ENCODE data around the gene NLRP9. TPM values are rescaled to one million over a fixed set of nuclear protein-coding genes. Genes with fewer than 3 reads are reported as not detected.
A peak's percentile ranks its signal among the peaks of the same experiment; 100 is the strongest.

The NLRP9 gene
- total and polyA plus RNA-seq, 3 donors from 2014 or later, result 0.11 to 0.68 (median 0.39) TPM

DNA sequence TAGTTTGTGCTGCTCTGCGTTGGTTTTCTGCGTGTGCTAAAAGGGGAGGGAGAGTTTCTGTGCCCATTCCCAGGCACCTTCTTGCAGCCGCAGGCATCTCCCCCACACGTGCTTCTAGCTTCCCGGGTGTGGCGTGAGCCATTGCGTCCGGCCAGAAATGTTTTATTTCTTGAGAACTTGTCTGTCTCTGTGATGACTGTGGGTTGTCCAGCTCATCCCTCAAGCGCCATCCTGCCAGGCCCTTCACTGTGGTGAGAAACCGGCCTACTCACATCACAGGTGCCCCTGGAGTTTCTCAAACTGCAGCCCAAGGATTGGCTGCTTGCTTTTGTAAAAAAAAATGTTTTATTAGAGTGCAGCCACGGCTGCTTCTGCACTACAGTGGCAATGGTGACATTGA is 39.0 kb downstream of the NLRP9 start:
- Histone ChIP-seq H3K27me3 (no peaks in the 10 kb centered on the region), H3K36me3 (ENCODE audit: low read depth, missing control alignments) (no peaks in the 10 kb centered on the region), H3K9me3 (no peaks in the 10 kb centered on the region), H3K4me3 (no peak overlapping the region), H3K4me1 (peaks cover 27% of the 10 kb centered on the region), H3K27ac (no peak overlapping the region)
- TF ChIP-seq, protein P1, sequence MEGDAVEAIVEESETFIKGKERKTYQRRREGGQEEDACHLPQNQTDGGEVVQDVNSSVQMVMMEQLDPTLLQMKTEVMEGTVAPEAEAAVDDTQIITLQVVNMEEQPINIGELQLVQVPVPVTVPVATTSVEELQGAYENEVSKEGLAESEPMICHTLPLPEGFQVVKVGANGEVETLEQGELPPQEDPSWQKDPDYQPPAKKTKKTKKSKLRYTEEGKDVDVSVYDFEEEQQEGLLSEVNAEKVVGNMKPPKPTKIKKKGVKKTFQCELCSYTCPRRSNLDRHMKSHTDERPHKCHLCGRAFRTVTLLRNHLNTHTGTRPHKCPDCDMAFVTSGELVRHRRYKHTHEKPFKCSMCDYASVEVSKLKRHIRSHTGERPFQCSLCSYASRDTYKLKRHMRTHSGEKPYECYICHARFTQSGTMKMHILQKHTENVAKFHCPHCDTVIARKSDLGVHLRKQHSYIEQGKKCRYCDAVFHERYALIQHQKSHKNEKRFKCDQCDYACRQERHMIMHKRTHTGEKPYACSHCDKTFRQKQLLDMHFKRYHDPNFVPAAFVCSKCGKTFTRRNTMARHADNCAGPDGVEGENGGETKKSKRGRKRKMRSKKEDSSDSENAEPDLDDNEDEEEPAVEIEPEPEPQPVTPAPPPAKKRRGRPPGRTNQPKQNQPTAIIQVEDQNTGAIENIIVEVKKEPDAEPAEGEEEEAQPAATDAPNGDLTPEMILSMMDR (IDR thresholded peaks at IDR 0.05), result no peak
- no peak for TF ChIP-seq POLR2A (IDR thresholded peaks at IDR 0.05)
- DNase-seq, result peak; percentile 72
- intact Hi-C loops (cut with DNase I; ENCODE audit: low total_unique reads), result no loop called here
- 60 to 85% methylated on average over 10 to 11 of the region's 11 CpGs for WGBS, 2 donors

DNA sequence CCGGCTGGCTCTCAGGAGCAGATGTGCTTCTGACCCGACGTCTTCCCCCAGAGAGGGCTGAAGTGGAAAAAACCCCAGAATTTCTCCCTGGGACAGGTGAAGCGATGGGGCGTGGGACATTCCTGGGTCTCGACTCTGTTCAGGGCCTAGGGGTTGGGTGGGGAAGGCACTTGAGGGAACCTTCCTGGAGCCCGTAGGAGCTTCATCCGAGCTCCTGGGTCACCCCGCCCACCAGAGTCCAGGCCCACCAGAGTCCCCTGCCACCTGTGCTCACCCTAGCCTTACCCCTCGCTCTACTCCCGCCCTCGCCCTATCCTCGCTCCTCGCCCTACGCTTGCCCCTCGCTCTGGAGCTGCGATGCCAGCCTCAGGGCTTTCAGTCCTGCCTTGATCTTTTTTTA is 39.9 kb downstream of the NLRP9 start:
- H3K4me1 ChIP-seq, result peaks cover 18% of the 10 kb centered on the region
- no peak overlapping the region for H3K27ac ChIP-seq
- H3K27me3 ChIP-seq, result no peaks in the 10 kb centered on the region
- no peak overlapping the region for H3K4me3 ChIP-seq
- DNase-seq, result no peak
- no peaks in the 10 kb centered on the region for H3K9me3 ChIP-seq
- H3K36me3 ChIP-seq (ENCODE audit: low read depth, missing control alignments), result no peaks in the 10 kb centered on the region
- TF ChIP-seq POLR2A (IDR thresholded peaks at IDR 0.05), result no peak
- TF ChIP-seq, protein P1 (IDR thresholded peaks at IDR 0.05), result no peak
- 90 to 93% methylated on average over 14 to 17 of the region's 17 CpGs for WGBS, 2 donors
- intact Hi-C loops (cut with DNase I; ENCODE audit: low total_unique reads), result no loop called here

DNA sequence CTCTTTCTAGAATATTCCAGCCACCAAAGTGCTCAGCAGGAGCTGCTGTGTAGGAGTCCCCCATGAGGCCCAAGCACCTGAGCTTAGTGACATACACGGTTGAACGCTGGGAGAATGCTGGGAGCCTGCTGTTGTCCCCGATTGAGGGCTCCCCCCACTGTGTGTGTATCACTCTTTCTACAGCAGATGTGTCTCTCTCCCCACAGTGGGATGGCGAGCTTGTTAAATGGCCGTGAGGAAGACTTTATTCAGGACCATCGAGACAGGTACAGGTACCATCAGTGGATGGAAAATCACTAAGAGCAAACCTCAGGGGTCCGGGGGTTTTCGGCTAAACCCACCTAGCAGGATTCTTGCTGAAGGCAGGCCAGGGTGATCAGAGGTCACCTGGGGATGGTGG is 40.5 kb downstream of the NLRP9 start:
- 91 to 94% methylated on average over 8 of the region's 8 CpGs for WGBS, 2 donors
- DNase-seq, result no peak
- no peaks in the 10 kb centered on the region for H3K36me3 ChIP-seq (ENCODE audit: low read depth, missing control alignments)
- H3K4me3 ChIP-seq, result no peak overlapping the region
- no peaks in the 10 kb centered on the region for H3K27me3 ChIP-seq
- H3K9me3 ChIP-seq, result no peaks in the 10 kb centered on the region
- peaks cover 14% of the 10 kb centered on the region for H3K4me1 ChIP-seq
- intact Hi-C loops (cut with DNase I; ENCODE audit: low total_unique reads), result no loop called here
- TF ChIP-seq, protein P1 (IDR thresholded peaks at IDR 0.05), result no peak
- TF ChIP-seq POLR2A (IDR thresholded peaks at IDR 0.05), result no peak
- H3K27ac ChIP-seq, result no peak overlapping the region

DNA sequence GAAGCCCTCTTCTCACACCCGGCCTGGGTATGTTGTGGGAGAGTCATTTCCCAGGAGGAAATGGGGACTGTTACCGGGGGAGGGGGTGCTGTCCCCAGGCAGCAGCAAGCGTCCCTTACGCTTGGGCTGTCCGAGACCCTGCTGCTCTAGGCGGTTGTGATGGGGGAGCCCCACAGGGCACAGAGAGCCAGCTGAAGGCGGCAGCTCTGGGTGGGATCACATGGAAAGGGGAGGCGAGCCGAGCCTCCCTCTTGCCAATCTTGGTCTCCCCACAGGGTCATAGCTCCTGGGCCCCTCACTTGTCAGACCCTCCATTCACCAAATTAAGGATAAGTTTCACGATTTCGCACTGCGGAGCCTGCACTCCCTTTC is 41.1 kb downstream of the NLRP9 start:
- Histone ChIP-seq H3K9me3 (no peaks in the 10 kb centered on the region), H3K27me3 (no peaks in the 10 kb centered on the region), H3K4me3 (no peak overlapping the region), H3K27ac (no peak overlapping the region), H3K36me3 (ENCODE audit: low read depth, missing control alignments) (no peaks in the 10 kb centered on the region), H3K4me1 (peaks cover 10% of the 10 kb centered on the region)
- 89 to 90% methylated on average over 10 to 12 of the region's 12 CpGs for WGBS, 2 donors
- intact Hi-C loops (cut with DNase I; ENCODE audit: low total_unique reads), result no loop called here
- no peak for DNase-seq
- TF ChIP-seq, protein P1 (IDR thresholded peaks at IDR 0.05), result no peak

DNA sequence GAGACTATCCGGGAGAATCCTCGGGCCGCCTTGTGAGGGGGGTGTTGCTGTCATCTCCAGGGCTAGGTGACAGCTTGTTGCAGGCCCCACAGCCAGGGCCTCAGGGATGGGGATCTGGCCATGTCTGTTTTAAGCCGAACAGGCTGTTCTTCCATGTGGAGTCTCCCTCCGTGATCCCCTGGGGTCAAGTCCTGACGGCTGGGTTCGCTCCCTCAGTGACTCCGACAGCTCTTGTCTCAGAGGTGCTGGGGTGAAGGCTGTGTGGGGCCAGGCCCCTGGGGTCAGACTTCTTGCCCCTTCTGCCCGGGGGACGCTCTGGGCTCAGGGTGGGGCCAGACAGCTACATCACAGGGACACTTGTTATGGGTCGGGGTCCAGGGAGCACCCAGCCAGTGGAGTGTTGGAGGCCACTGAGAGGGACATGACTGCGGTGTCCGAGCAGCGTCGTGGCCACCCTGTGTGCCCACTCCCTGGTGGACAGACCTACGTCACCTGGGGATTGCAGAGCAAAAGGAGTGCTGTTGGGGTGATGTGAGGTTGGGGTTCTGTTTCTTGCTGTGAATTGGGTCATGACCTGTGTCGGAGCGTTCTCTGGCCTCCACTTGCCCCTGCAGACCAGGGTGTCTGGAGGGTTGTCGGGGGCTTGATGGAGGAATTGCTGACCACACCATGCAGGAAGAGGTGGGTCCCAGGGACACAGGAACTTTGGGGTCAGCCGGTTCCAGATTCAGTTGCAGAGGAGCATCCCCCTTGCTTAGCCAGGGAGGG is 41.7 kb downstream of the NLRP9 start:
- no peaks in the 10 kb centered on the region for H3K36me3 ChIP-seq (ENCODE audit: low read depth, missing control alignments)
- no peak overlapping the region for H3K4me3 ChIP-seq
- no peak overlapping the region for H3K27ac ChIP-seq
- WGBS, 2 donors, result 92 to 93% methylated on average over 12 to 20 of the region's 20 CpGs
- no peaks in the 10 kb centered on the region for H3K9me3 ChIP-seq
- H3K4me1 ChIP-seq, result peaks cover 5% of the 10 kb centered on the region
- intact Hi-C loops (cut with DNase I; ENCODE audit: low total_unique reads), result no loop called here
- H3K27me3 ChIP-seq, result no peaks in the 10 kb centered on the region
- no peak for DNase-seq
- TF ChIP-seq, protein P1 (IDR thresholded peaks at IDR 0.05), result no peak
- no peak for TF ChIP-seq POLR2A (IDR thresholded peaks at IDR 0.05)

Data from testis (tissue), 3 donors.